Hematopoietic multipotent progenitor cell treated with erythropoietin and hydrocortisone succinate and interleukin-3 and kit ligand, for 15 days (in vitro differentiated cells): ENCODE measurements around the gene THNSL1.
"Not testable (repeated sequence)": the region's sequence is repeated elsewhere in the genome, so short reads cannot be mapped to it uniquely, and the experiment has no call there.

ENCODE experiments used
- DNase-seq: peaks from one replicate; pipeline ENCODE4 v3.0.0-alpha.2; 2015; ENCODE audit warnings: low spot score

Gene THNSL1

GRCh38 chr10:25011591-25011990 is 4.8 kb upstream of the THNSL1 start:
- DNase-seq = not testable (repeated sequence)

- DNase-seq = no peak
Observed at GRCh38 chr10:25014579-25014978, 1.8 kb upstream of the THNSL1 start.

- DNase-seq = peak; percentile 87
Observed at GRCh38 chr10:25015828-25016375, 510 bp upstream of the THNSL1 start, which contains the start of gene ENKUR. ENKUR (minus strand) TSS chr10:25016158; CDS start chr10:25015936, 222 bp downstream.

GRCh38 chr10:25017154-25017590 is 760 bp downstream of the THNSL1 start:
- no peak for DNase-seq

GRCh38 chr10:25017661-25018060 is 1.2 kb downstream of the THNSL1 start:
- no peak for DNase-seq

- no peak for DNase-seq
Observed at GRCh38 chr10:25018703-25019102, 2.3 kb downstream of the THNSL1 start.

GRCh38 chr10:25023278-25023677 is 6.9 kb downstream of the THNSL1 start:
- DNase-seq = no peak

GRCh38 chr10:25024528-25024927 is 8.1 kb downstream of the THNSL1 start:
- DNase-seq = no peak

GRCh38 chr10:25026463-25026862 is 10.1 kb downstream of the THNSL1 start:
- DNase-seq = no peak

GRCh38 chr10:25028711-25029110 is 12.3 kb downstream of the THNSL1 start:
- no peak for DNase-seq

- DNase-seq = no peak
Observed at GRCh38 chr10:25029519-25029918, 13.1 kb downstream of the THNSL1 start.

- no peak for DNase-seq
Observed at GRCh38 chr10:25036381-25036780, 20.0 kb downstream of the THNSL1 start.

- no peak for DNase-seq
Observed at GRCh38 chr10:25038325-25038724, 21.9 kb downstream of the THNSL1 start.

GRCh38 chr10:25039531-25039930 is 23.1 kb downstream of the THNSL1 start:
- DNase-seq = no peak

- no peak for DNase-seq
Observed at GRCh38 chr10:25046641-25047040, 30.2 kb downstream of the THNSL1 start.

- no peak for DNase-seq
Observed at GRCh38 chr10:25047088-25047487, 30.7 kb downstream of the THNSL1 start.

- DNase-seq = no peak
Observed at GRCh38 chr10:25047591-25048301, 31.3 kb downstream of the THNSL1 start.

GRCh38 chr10:25048450-25048849 is 32.0 kb downstream of the THNSL1 start:
- no peak for DNase-seq

GRCh38 chr10:25049966-25050365 is 33.6 kb downstream of the THNSL1 start:
- no peak for DNase-seq

- DNase-seq = no peak
Observed at GRCh38 chr10:25050402-25050801, 34.0 kb downstream of the THNSL1 start.

GRCh38 chr10:25052012-25052411 is 35.6 kb downstream of the THNSL1 start:
- DNase-seq = no peak

- DNase-seq = no peak
Observed at GRCh38 chr10:25056726-25057125, 40.3 kb downstream of the THNSL1 start.

- DNase-seq = no peak
Observed at GRCh38 chr10:25057886-25058285, 41.5 kb downstream of the THNSL1 start.

GRCh38 chr10:25059990-25060389 is 43.6 kb downstream of the THNSL1 start:
- no peak for DNase-seq
